Stimulated activated CD4-positive, alpha-beta T cell treated with anti-CD3 and anti-CD28 coated beads, Interleukin-4, amount 100 ng/mL, for 24 hours (primary cell): ENCODE measurements around the gene DISC1.

Experiments
- DNase-seq: peaks from one replicate; pipeline ENCODE4 v3.0.0-alpha.2; 2020

DISC1 gene

GRCh38 chr1:231828182-231828920 is 201.8 kb downstream of the DISC1 start:
- DNase-seq = no peak

GRCh38 chr1:231829332-231829731 is 202.7 kb downstream of the DISC1 start:
- no peak for DNase-seq

GRCh38 chr1:231836227-231836893 is 209.8 kb downstream of the DISC1 start:
- DNase-seq = no peak

GRCh38 chr1:231838521-231838920 is 211.9 kb downstream of the DISC1 start:
- no peak for DNase-seq

- DNase-seq = no peak
Measured at GRCh38 chr1:231839999-231840398, 213.4 kb downstream of the DISC1 start.

- no peak for DNase-seq
Measured at GRCh38 chr1:231841616-231842344, 215.2 kb downstream of the DISC1 start.

- no peak for DNase-seq
Measured at GRCh38 chr1:231842441-231842840, 215.9 kb downstream of the DISC1 start.

GRCh38 chr1:231844986-231845502 is 218.5 kb downstream of the DISC1 start:
- DNase-seq = no peak

- DNase-seq = no peak
Measured at GRCh38 chr1:231847612-231848397, 221.2 kb downstream of the DISC1 start.

GRCh38 chr1:231849981-231850380 is 223.4 kb downstream of the DISC1 start:
- no peak for DNase-seq

- DNase-seq = no peak
Measured at GRCh38 chr1:231850786-231851185, 224.2 kb downstream of the DISC1 start.

GRCh38 chr1:231853588-231854207 is 227.1 kb downstream of the DISC1 start:
- no peak for DNase-seq

- no peak for DNase-seq
Measured at GRCh38 chr1:231855361-231855760, 228.8 kb downstream of the DISC1 start.

GRCh38 chr1:231855926-231856325 is 229.3 kb downstream of the DISC1 start:
- DNase-seq = no peak

GRCh38 chr1:231856426-231856825 is 229.8 kb downstream of the DISC1 start:
- no peak for DNase-seq

- no peak for DNase-seq
Measured at GRCh38 chr1:231856894-231857293, 230.3 kb downstream of the DISC1 start.

- DNase-seq = no peak
Measured at GRCh38 chr1:231857609-231858135, 231.1 kb downstream of the DISC1 start.

GRCh38 chr1:231860221-231861088 is 233.9 kb downstream of the DISC1 start:
- DNase-seq = no peak

GRCh38 chr1:231861541-231862481 is 235.2 kb downstream of the DISC1 start:
- DNase-seq = no peak

GRCh38 chr1:231862611-231863010 is 236.0 kb downstream of the DISC1 start:
- no peak for DNase-seq
